GM18520 (cell line): ENCODE data around the gene CD99L2.
"Not testable (repeated sequence)": the region's sequence is repeated elsewhere in the genome, so short reads cannot be mapped to it uniquely, and the experiment has no call there.

Experiments
- ATAC-seq: cut with Tn5 transposase; IDR thresholded peaks from one replicate; pipeline ENCODE4 v1.9.1; 2021; ENCODE audit not compliant: unreplicated experiment

The CD99L2 gene

DNA sequence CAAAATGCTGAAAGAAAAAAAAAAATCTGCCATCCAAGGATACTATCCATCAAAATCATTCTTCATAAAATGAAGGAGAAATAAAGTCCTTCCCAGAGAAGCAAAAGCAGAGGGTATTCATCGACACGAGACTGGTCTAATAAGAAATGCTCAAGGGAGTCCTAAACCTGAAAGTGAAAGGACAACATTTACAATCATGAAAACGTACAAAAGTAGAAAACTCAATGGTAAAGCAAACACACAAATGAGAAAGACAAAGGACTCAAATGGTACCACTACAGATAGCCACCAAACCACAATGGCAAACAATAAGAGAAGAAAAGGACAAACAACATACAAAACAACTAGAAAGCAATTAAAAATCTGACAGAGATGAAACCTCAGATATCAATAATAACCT lies 41.0 kb downstream of the CD99L2 start:
- ATAC-seq, result no peak

DNA sequence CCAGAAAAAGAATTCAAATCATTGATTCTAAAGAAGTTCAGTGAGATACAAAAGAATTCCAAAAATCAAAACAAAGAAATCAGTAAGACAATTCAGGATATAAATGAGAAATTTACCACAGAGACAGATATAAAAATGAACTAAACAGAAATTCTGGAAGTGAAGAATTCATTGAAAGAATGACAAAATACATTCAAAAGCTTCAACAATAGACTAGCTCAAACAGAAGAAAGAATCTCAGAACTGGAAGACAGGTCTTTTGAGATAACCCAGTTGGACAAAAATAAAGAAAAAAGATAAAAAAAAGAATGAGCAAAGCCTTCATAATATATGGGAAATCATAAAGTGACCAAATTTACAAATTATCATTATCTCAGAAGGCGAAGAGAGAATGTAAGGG lies 41.7 kb downstream of the CD99L2 start:
- ATAC-seq, result no peak

DNA sequence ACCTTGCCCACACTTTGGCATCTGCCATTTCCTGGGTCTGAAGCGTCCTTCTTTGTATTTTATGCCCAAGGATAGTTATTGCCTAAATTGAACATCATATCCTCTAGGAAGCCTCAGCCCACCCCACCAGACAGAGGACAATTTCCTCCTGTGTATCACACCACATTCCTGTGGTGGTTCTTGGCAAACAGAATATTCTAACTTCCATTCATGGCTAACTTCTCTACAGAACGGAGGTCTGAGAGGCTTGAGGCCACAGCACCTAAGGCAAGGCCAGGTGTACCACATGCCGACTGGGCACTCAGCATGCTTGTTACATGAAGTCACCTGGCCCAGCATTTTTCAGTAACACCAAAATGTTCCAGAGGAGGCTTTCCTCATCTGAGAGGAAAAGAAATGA lies 42.4 kb downstream of the CD99L2 start:
- no peak for ATAC-seq

GRCh38 chrX:150854856-150855255 lies 43.6 kb downstream of the CD99L2 start:
- ATAC-seq, result no peak

- ATAC-seq, result no peak
Measured at GRCh38 chrX:150849996-150850720, 48.3 kb downstream of the CD99L2 start.

GRCh38 chrX:150849486-150849885 lies 49.0 kb downstream of the CD99L2 start:
- no peak for ATAC-seq

- ATAC-seq, result no peak
Measured at GRCh38 chrX:150848914-150849365, 49.5 kb downstream of the CD99L2 start.

- ATAC-seq, result no peak
Measured at GRCh38 chrX:150847088-150847487, 51.4 kb downstream of the CD99L2 start.

GRCh38 chrX:150846130-150846529 lies 52.3 kb downstream of the CD99L2 start:
- ATAC-seq, result no peak

- ATAC-seq, result no peak
Measured at GRCh38 chrX:150845091-150845490, 53.4 kb downstream of the CD99L2 start.

DNA sequence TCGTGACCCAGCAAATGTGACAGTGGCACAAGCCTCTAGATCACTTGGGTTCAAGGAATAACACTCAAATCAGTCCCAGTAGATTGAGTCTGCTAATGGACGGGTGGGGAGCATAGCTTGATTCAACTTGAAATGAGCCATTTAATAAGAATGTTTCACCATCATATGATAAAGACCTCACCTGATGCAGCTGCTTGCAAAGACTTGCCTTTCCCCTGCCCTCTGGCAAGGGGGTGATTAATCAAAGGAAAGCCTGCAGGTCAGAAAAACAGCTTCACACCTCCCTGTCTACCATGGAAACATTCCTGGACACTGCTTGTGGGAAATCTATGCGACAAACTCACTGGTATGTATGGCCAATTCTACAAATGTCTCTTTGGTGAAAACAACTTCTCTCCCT lies 54.5 kb downstream of the CD99L2 start:
- ATAC-seq, result no peak

GRCh38 chrX:150842198-150842685 lies 56.2 kb downstream of the CD99L2 start:
- no peak for ATAC-seq

DNA sequence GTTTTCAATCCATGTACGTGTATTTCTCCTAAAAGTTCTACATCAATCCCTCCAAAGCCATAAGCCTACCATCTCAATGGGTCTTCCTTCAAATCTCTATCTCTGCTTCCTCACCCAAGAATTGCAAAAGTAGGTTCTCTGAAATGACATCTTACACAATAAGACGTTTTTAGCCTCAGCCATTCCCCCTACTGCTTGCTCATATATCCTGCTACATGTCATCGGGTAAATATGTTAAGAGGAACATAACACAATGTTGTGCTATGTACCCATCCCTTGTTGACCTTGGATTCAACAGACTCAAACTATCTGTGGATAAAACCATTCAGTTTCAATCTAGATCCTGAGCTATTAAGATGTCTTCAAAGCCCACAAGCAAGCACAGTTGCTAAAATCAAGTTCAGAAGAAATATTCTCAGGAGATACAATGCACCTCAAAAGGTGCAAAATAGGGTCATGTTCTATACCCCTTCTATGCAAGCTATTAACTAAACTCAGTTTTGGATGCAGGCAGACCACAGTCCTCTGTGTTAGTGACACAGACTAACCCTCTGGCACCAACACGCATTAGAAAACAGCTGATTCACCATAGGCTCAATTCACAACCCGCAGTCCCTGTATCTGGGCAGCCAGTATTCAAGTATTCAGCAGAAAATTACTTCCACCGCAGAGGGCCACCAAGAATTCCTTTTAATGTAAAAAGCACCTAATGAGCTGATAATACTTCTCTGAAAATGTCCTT lies 56.8 kb downstream of the CD99L2 start:
- ATAC-seq, result no peak

DNA sequence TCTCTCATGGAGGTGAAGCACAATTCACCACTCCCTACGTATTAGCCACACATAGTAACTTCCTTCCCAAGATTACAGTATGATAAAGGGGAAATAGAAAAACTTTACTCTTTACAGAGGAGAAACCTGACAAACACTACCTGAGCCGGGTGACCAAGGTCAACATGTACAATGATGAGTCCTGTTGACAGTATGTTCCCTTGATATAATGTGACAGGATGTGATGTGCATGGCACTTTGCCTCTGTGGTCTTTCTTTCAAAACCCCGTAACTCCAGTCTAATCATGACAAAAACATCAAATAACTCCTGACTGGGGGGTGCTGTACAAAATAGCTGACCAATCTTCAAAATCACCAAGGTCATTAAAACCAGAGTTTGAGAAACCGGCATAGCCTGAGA lies 60.6 kb downstream of the CD99L2 start:
- ATAC-seq, result no peak

DNA sequence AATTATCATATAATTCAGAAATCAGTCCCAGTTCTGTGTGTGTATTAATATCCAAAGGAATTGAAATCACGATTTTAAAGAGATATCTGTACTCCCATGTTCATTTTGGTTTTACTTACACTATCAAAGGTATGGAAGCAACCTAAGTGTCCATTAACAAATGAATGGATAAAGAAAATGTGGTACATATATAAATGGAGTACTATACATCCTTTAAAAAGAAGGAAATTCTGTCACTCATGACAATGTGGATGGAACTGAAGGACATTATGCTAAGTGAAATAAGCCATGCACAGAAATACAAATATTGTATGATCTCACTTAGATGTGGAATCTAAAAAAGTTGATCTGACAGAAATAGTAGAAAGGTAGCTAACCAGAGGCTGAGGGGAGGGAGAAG lies 63.8 kb downstream of the CD99L2 start:
- ATAC-seq, result no peak

DNA sequence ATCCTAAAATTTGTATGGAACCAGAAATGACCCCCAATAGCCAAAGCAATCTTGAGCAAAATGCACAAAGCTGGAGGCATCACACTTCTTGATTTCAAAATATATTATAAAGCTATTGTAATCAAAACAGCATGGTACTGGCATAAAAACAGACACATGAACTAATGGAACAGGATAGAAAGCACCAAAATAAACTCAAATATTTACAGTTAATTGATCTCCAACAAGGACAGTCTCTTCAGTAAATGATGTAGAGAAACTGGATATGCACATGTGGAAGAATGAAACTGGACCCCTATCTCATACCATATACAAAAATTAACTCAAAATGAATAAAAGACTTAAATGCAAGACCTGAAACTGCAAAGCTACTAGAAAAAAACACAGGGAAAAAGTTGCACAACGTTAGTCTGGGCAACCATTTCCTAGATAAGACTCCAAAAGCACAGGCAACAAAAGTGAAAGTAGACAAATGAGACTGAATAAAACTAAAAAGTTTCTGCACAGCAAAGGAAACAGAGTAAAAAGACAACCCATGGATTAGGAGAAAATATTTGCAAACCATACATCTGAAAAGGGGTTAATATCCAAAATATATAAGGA lies 64.9 kb downstream of the CD99L2 start:
- no peak for ATAC-seq

- no peak for ATAC-seq
Measured at GRCh38 chrX:150831863-150832262, 66.6 kb downstream of the CD99L2 start.

DNA sequence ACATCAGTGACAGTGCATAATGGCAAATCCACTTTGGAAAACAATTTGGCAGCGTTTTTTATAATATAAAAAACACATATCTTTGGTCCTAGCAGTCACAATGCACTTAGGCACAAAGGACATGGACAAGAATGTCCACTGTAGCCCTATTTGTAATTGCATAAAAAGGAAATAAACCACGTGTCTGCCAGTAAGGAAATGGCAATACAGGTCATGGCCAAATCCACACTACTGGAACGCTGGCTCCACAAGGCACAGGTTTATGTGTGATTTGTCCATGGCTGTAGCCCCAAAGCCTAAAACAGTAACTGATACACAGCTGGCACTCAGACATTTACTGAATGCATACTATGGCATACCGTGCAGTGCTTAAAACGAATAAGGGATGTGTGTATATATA lies 69.7 kb downstream of the CD99L2 start:
- ATAC-seq, result no peak

GRCh38 chrX:150824352-150824751 lies 74.1 kb downstream of the CD99L2 start:
- ATAC-seq, result not testable (repeated sequence)

DNA sequence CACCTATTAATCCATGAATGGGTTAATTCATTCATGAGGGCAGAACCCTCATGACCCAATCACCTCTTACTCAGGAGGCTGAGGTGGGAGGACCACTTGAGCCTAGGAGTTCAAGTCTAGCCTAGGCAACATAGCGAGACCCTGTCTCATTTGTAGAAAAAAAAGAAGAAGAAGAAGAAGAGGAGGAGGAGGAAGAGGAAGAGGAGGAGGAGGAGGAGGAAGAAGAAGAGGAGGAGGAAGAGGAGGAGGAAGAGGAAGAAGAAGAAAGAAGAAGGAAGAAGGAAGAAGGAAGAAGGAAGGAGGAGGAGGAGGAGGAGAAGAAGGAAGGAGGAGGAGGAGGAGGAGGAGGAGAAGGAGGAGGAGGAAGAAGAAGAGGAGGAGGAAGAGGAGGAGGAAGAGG lies 74.6 kb downstream of the CD99L2 start:
- ATAC-seq, result not testable (repeated sequence)

- ATAC-seq, result no peak
Measured at GRCh38 chrX:150821971-150822370, 76.5 kb downstream of the CD99L2 start.

- ATAC-seq, result no peak
Measured at GRCh38 chrX:150813922-150814321, 84.5 kb downstream of the CD99L2 start.
